ENCODE results near the gene CAMSAP2. TPM values are rescaled to one million over a fixed set of nuclear protein-coding genes. Genes with fewer than 3 reads are reported as not detected.

CAMSAP2 gene
- total and polyA plus RNA-seq, 2 of the 4 experiments (the other 2 are of a cell fraction): 8.3 to 29.4 TPM

- in situ Hi-C loops (cut with MboI; ENCODE audit: low sequenced_read_pairs): no loop called here
- BruUV-seq (replicated peaks): no TSS peak
Observed at GRCh38 chr1:200724064-200724463, 14.6 kb upstream of the CAMSAP2 start.

More at GRCh38 chr1:200724064-200724463, 14.6 kb upstream of the CAMSAP2 start:
- Histone ChIP-seq H3K23ac (ENCODE audit: low read depth, low read length) (no peak overlapping the region), H2BK15ac (ENCODE audit: low read depth, low read length) (no peak overlapping the region), H2AFZ (replicated peaks; ENCODE audit: low read length, poor library complexity) (no peak overlapping the region), H3K4me2 (ENCODE audit: low read depth, low read length) (no peak overlapping the region), H3K18ac (ENCODE audit: low read depth, low read length) (no peak overlapping the region), H2AK9ac (replicated peaks; ENCODE audit: low read depth, low read length, poor library complexity) (no peak overlapping the region), H4K8ac (ENCODE audit: low read depth in 2 of 2, low read length in 2 of 2) (no peak overlapping the region), H3K4me1 (ENCODE audit: control insufficient read depth, insufficient read depth, low read length) (no peaks in the 10 kb centered on the region), H3K4ac (ENCODE audit: low read depth, low read length) (no peak overlapping the region), H2AK5ac (ENCODE audit: low read depth, low read length) (no peak overlapping the region), H3K27me3 (ENCODE audit: control insufficient read depth, insufficient read depth, low read length) (no peaks in the 10 kb centered on the region), H3K79me1 (ENCODE audit: low read depth in 1 of 2, low read length in 2 of 2) (no peaks in the 10 kb centered on the region), H4K20me1 (ENCODE audit: insufficient read depth, low read length) (no peaks in the 10 kb centered on the region), H2BK5ac (ENCODE audit: low read depth, low read length, poor library complexity, severe bottlenecking) (no peak overlapping the region), H3K36me3 (ENCODE audit: control insufficient read depth, insufficient read depth, low read length) (no peaks in the 10 kb centered on the region), H4K5ac (ENCODE audit: low read depth, low read length) (no peak overlapping the region), H3K9me1 (ENCODE audit: insufficient read depth, low read length) (no peaks in the 10 kb centered on the region), H3K14ac (replicated peaks; ENCODE audit: low read depth, low read length) (no peak overlapping the region; the same call in 1 of the 2 replicates), H4K91ac (ENCODE audit: insufficient read depth, low read depth, low read length) (no peak overlapping the region), H2BK20ac (ENCODE audit: low read depth, low read length) (no peak overlapping the region), H2BK120ac (ENCODE audit: low read depth, low read length) (no peak overlapping the region), H3K9ac (ENCODE audit: low read depth, low read length) (no peak overlapping the region), H3K9me3 (ENCODE audit: control insufficient read depth, insufficient read depth, low read length) (no peaks in the 10 kb centered on the region), H3K27ac (ENCODE audit: insufficient read depth, low read length) (no peak overlapping the region), H3K56ac (ENCODE audit: extremely low read depth, insufficient read depth, low read length) (no peak overlapping the region), H3K4me3 (ENCODE audit: insufficient read depth, low read depth, low read length) (no peak overlapping the region)
- no peak for TF ChIP-seq RFX5 (IDR thresholded peaks at IDR 0.05; ENCODE audit: low read depth, low read length)
- no peak for TF ChIP-seq BHLHE40 (IDR thresholded peaks at IDR 0.05; ENCODE audit: low read depth, low read length)
- TF ChIP-seq CEBPB (IDR thresholded peaks at IDR 0.05; ENCODE audit: low read depth, low read length): no peak
- TF ChIP-seq, protein P1, sequence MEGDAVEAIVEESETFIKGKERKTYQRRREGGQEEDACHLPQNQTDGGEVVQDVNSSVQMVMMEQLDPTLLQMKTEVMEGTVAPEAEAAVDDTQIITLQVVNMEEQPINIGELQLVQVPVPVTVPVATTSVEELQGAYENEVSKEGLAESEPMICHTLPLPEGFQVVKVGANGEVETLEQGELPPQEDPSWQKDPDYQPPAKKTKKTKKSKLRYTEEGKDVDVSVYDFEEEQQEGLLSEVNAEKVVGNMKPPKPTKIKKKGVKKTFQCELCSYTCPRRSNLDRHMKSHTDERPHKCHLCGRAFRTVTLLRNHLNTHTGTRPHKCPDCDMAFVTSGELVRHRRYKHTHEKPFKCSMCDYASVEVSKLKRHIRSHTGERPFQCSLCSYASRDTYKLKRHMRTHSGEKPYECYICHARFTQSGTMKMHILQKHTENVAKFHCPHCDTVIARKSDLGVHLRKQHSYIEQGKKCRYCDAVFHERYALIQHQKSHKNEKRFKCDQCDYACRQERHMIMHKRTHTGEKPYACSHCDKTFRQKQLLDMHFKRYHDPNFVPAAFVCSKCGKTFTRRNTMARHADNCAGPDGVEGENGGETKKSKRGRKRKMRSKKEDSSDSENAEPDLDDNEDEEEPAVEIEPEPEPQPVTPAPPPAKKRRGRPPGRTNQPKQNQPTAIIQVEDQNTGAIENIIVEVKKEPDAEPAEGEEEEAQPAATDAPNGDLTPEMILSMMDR (conservative IDR thresholded peaks at IDR 0.05; ENCODE audit: low read depth, low read length): no peak
- intact Hi-C loops (cut with micrococcal nuclease) (loop anchor here (5.0 kb wide), 1 partner anchor 42 kb away; no protein-coding TSS in a partner anchor), dilution Hi-C loops (cut with HindIII; ENCODE audit: low sequenced_read_pairs, unreplicated experiment) (no loop called here)
- no peak for ATAC-seq (ENCODE audit: low read depth)
- peak; percentile 27 for DNase-seq
- CTCF ChIA-PET: no interaction called here
- POLR2A ChIA-PET (ENCODE audit: unreplicated experiment): no interaction called here

Data from IMR-90 (cell line).